IMR-90 (cell line): Measurements from ENCODE around the gene CXCR2. TPM values are rescaled to one million over a fixed set of nuclear protein-coding genes. Genes with fewer than 3 reads are reported as not detected.
A peak's percentile ranks its signal among the peaks of the same experiment; 100 is the strongest.

ENCODE experiments used
- ATAC-seq: fragments of 200-7000 bp; cut with Tn5 transposase; 2 replicates; pipeline ENCODE4 v1.9.1; 2020; ENCODE audit warnings: low read depth, mild to moderate bottlenecking, moderate library complexity
- Bru-seq: library from RNA; stranded (reverse); fragments of 400-500 nt; gene quantifications from one replicate; lab custom pipeline; 2021; lab: Mats Ljungman, UMichigan
- BruChase-seq, 2 experiments: library from RNA; stranded (reverse); fragments of 400-500 nt; gene quantifications; one replicate each; lab custom pipeline; 2021; lab: Mats Ljungman, UMichigan
- BruUV-seq: library from RNA; stranded (reverse); fragments of 400-500 nt; replicated peaks from 2 replicates; lab custom pipeline; 2021; lab: Mats Ljungman, UMichigan
- CTCF ChIA-PET: fragments of 300-600 bp; formaldehyde crosslinking; extraction: SDS; loops from one replicate; lab custom pipeline; 2021; ENCODE audit warnings: antibody characterized with exemption; lab: Yijun Ruan, JAX
- POLR2A ChIA-PET: fragments of 300-600 bp; sonication (Branson Sonifier 250); formaldehyde crosslinking; loops from one replicate; lab custom pipeline; 2022; ENCODE audit warnings: antibody characterized with exemption; ENCODE audit not compliant: unreplicated experiment; lab: Charles Lee
- DNase-seq: peaks from one replicate; pipeline ENCODE4 v3.0.0; 2013
- H2AFZ ChIP-seq: replicated peaks from 2 replicates; pipeline ENCODE3; 2013; ENCODE audit warnings: low read length, mild to moderate bottlenecking; ENCODE audit not compliant: poor library complexity
- H2AK5ac ChIP-seq: 2 replicates; pipeline ENCODE4 v1.6.1; 2013; ENCODE audit warnings: low read depth, low read length, inconsistent platforms
- H2AK9ac ChIP-seq: replicated peaks from 2 replicates; pipeline ENCODE3; 2013; ENCODE audit warnings: mild to moderate bottlenecking, low read depth, low read length, moderate library complexity; ENCODE audit not compliant: poor library complexity
- H2BK120ac ChIP-seq: 2 replicates; pipeline ENCODE4 v1.6.1; 2013; ENCODE audit warnings: low read depth, low read length, inconsistent platforms
- H2BK15ac ChIP-seq: 3 replicates; pipeline ENCODE4 v1.6.1; 2013; ENCODE audit warnings: low read depth, low read length, inconsistent platforms
- H2BK20ac ChIP-seq: 2 replicates; pipeline ENCODE4 v1.6.1; 2013; ENCODE audit warnings: low read depth, mild to moderate bottlenecking, inconsistent platforms, low read length, moderate library complexity
- H2BK5ac ChIP-seq: 2 replicates; pipeline ENCODE4 v1.6.1; 2013; ENCODE audit warnings: mild to moderate bottlenecking, low read depth, low read length, inconsistent platforms; ENCODE audit not compliant: poor library complexity, severe bottlenecking
- H3K14ac ChIP-seq: replicated peaks from 2 replicates; pipeline ENCODE4 v1.6.1; 2013; ENCODE audit warnings: low read depth, low read length, inconsistent platforms
- H3K18ac ChIP-seq: 2 replicates; pipeline ENCODE4 v1.6.1; 2013; ENCODE audit warnings: low read depth, low read length, control low read depth
- H3K23ac ChIP-seq: 2 replicates; pipeline ENCODE4 v1.6.1; 2013; ENCODE audit warnings: low read depth, low read length, inconsistent platforms
- H3K27ac ChIP-seq: 2 replicates; pipeline ENCODE4 v1.5.1; 2013; ENCODE audit warnings: mild to moderate bottlenecking, control low read depth, low read length; ENCODE audit not compliant: insufficient read depth
- H3K27me3 ChIP-seq: 2 replicates; pipeline ENCODE4 v1.6.1; 2013; ENCODE audit warnings: low read length; ENCODE audit not compliant: control insufficient read depth, insufficient read depth
- H3K36me3 ChIP-seq: 2 replicates; pipeline ENCODE4 v1.6.1; 2013; ENCODE audit warnings: low read length, mixed read lengths; ENCODE audit not compliant: control insufficient read depth, insufficient read depth
- H3K4ac ChIP-seq: 2 replicates; pipeline ENCODE4 v1.6.1; 2013; ENCODE audit warnings: low read depth, low read length, inconsistent platforms
- H3K4me1 ChIP-seq: 2 replicates; pipeline ENCODE4 v1.6.1; 2013; ENCODE audit warnings: low read length, mixed read lengths; ENCODE audit not compliant: control insufficient read depth, insufficient read depth
- H3K4me2 ChIP-seq: 2 replicates; pipeline ENCODE4 v1.6.1; 2013; ENCODE audit warnings: low read depth, mild to moderate bottlenecking, control low read depth, low read length, moderate library complexity
- H3K4me3 ChIP-seq: 2 replicates; pipeline ENCODE4 v1.5.1; 2013; ENCODE audit warnings: low read depth, mild to moderate bottlenecking, control low read depth, low read length, moderate library complexity; ENCODE audit not compliant: insufficient read depth
- H3K56ac ChIP-seq: 2 replicates; pipeline ENCODE4 v1.6.1; 2013; ENCODE audit warnings: low read length, inconsistent platforms; ENCODE audit not compliant: insufficient read depth; ENCODE audit errors: extremely low read depth
- H3K79me1 ChIP-seq, 2 experiments: 2 replicates each; pipeline ENCODE4 v1.6.1; 2013; ENCODE audit warnings: low read length in 2 of 2, inconsistent platforms in 1 of 2, low read depth in 1 of 2
- H3K9ac ChIP-seq: 2 replicates; pipeline ENCODE4 v1.6.1; 2013; ENCODE audit warnings: low read depth, low read length, control low read depth
- H3K9me1 ChIP-seq: 2 replicates; pipeline ENCODE4 v1.6.1; 2013; ENCODE audit warnings: low read length, inconsistent platforms; ENCODE audit not compliant: insufficient read depth
- H3K9me3 ChIP-seq: 2 replicates; pipeline ENCODE4 v1.6.1; 2013; ENCODE audit warnings: low read length; ENCODE audit not compliant: control insufficient read depth, insufficient read depth
- H4K20me1 ChIP-seq: 2 replicates; pipeline ENCODE4 v1.6.1; 2013; ENCODE audit warnings: low read length, inconsistent platforms; ENCODE audit not compliant: insufficient read depth
- H4K5ac ChIP-seq: 2 replicates; pipeline ENCODE4 v1.6.1; 2013; ENCODE audit warnings: mild to moderate bottlenecking, low read depth, low read length, control low read depth
- H4K8ac ChIP-seq, 2 experiments: 2 replicates each; pipeline ENCODE4 v1.6.1; 2013; ENCODE audit warnings: low read depth in 2 of 2, low read length in 2 of 2, control low read depth in 1 of 2, inconsistent platforms in 1 of 2
- H4K91ac ChIP-seq: 2 replicates; pipeline ENCODE4 v1.6.1; 2013; ENCODE audit warnings: low read depth, low read length, inconsistent platforms; ENCODE audit not compliant: insufficient read depth
- BHLHE40 ChIP-seq: fragments of 150-350 bp; IDR thresholded peaks from 2 replicates; pipeline ENCODE4 v1.6.1; 2016; ENCODE audit warnings: mild to moderate bottlenecking, low read depth, low read length
- CHD1 ChIP-seq: IDR thresholded peaks from 2 replicates; pipeline ENCODE4 v1.6.1; 2012; ENCODE audit warnings: low read depth, low read length, improper control_type of control experiment
- FOS ChIP-seq: fragments of 150-350 bp; IDR thresholded peaks from 2 replicates; pipeline ENCODE4 v1.6.1; 2016; ENCODE audit warnings: low read depth, low read length
- MAFK ChIP-seq: IDR thresholded peaks from 2 replicates; pipeline ENCODE4 v1.6.1; 2012; ENCODE audit warnings: low read depth, low read length, improper control_type of control experiment
- MAZ ChIP-seq: IDR thresholded peaks from 2 replicates; pipeline ENCODE4 v1.6.1; 2012; ENCODE audit warnings: low read depth, mild to moderate bottlenecking, low read length, improper control_type of control experiment, moderate library complexity, borderline replicate concordance
- MXI1 ChIP-seq: IDR thresholded peaks from 2 replicates; pipeline ENCODE4 v1.6.1; 2012; ENCODE audit warnings: low read depth, mild to moderate bottlenecking, low read length, moderate library complexity, borderline replicate concordance
- NFE2L2 ChIP-seq: fragments of 150-350 bp; IDR thresholded peaks from 2 replicates; pipeline ENCODE4 v1.6.1; 2016; ENCODE audit warnings: low read depth, mild to moderate bottlenecking, low read length
- POLR2A ChIP-seq: IDR thresholded peaks from 2 replicates; pipeline ENCODE4 v1.6.1; 2012; ENCODE audit warnings: mild to moderate bottlenecking, low read depth, low read length
- RCOR1 ChIP-seq: IDR thresholded peaks from 2 replicates; pipeline ENCODE4 v1.6.1; 2012; ENCODE audit warnings: mild to moderate bottlenecking, low read length, improper control_type of control experiment; ENCODE audit not compliant: insufficient replicate concordance
- RFX5 ChIP-seq: IDR thresholded peaks from 2 replicates; pipeline ENCODE4 v1.8.0; 2012; ENCODE audit warnings: low read depth, mild to moderate bottlenecking, low read length, moderate library complexity
- WGBS, 2 experiments: methylation state at CpG; one replicate each; pipeline versions ENCODE4 v1.1.5 to v1.1.7; 2013; ENCODE audit warnings: missing lambda C conversion rate in 2 of 2; ENCODE audit not compliant: insufficient read length in 1 of 2; ENCODE audit errors: extremely low coverage in 2 of 2; 5-methylcytosine and 5-hydroxymethylcytosine counted together
- dilution Hi-C: fragments of 300-500 bp; cut with HindIII; formaldehyde crosslinking; loops from one replicate; pipeline ENCODE4 v1.14.3; 2018; ENCODE audit warnings: low sequenced_read_pairs; ENCODE audit not compliant: unreplicated experiment
- in situ Hi-C: fragments of 300-500 bp; cut with MboI; formaldehyde crosslinking; loops from 3 replicates; pipeline ENCODE4 v1.14.3; 2019; ENCODE audit warnings: low sequenced_read_pairs, inconsistent platforms, mixed read lengths
- intact Hi-C: fragments of 100-400 bp; cut with micrococcal nuclease; formaldehyde crosslinking; loops from 2 replicates; pipeline ENCODE4 v1.10.0; 2022
- long read RNA-seq: library from polyadenylated mRNA; unstranded; transcript quantifications from one replicate; pipeline ENCODE4 v2.0.0, GENCODE V29; 2021; ENCODE audit not compliant: unreplicated experiment
- polyA plus RNA-seq, 3 experiments: library from polyadenylated mRNA; depleted of rRNA; stranded (reverse); fragments of >200 nt; gene quantifications; 2 replicates each; pipeline ENCODE4 v1.2.3, GENCODE V29; 2012; ENCODE audit warnings: low replicate concordance in 1 of 3
- total RNA-seq: library from RNA; depleted of rRNA; stranded (reverse); fragments of >200 nt; gene quantifications from 2 replicates; pipeline ENCODE4 v1.2.3, GENCODE V29; 2012; rRNA removed
- TF ChIP-seq, protein P1 (sequence below): fragments of 150-350 bp; IDR thresholded peaks from 2 replicates; pipeline ENCODE4 v1.6.1; 2016; ENCODE audit warnings: low read depth, mild to moderate bottlenecking, low read length, moderate library complexity, borderline replicate concordance
- TF ChIP-seq, protein P2 (sequence below): fragments of 150-350 bp; IDR thresholded peaks from 2 replicates; pipeline ENCODE4 v1.6.1; 2017; ENCODE audit warnings: mild to moderate bottlenecking, antibody characterized with exemption, low read length, low read depth
- TF ChIP-seq, protein P3 (sequence below): conservative IDR thresholded peaks from 2 replicates; pipeline ENCODE4 v1.5.1; 2012; ENCODE audit warnings: mild to moderate bottlenecking, low read depth, low read length, improper control_type of control experiment

The CXCR2 gene
- total RNA-seq (not detected in 2 replicates), polyA plus RNA-seq (2012; rRNA removed) (not detected in 2 replicates), Bru-seq, nascent RNA (not detected), BruChase-seq, experiment 1, labeled RNA remaining after a 6-hour chase (not detected), BruChase-seq, experiment 2, labeled RNA remaining after a 2-hour chase (not detected)
- not detected in 2 replicates for polyA plus RNA-seq (2012; cell fraction: cytosol; rRNA removed)
- polyA plus RNA-seq (2012; cell fraction: nucleus; rRNA removed; ENCODE audit: low replicate concordance): not detected in 2 replicates
- long read RNA-seq: 0 reads

GRCh38 chr2:218125626-218126080 lies at the start of gene CXCR2:
Gene CXCR2 (plus strand): TSS chr2:218126028. CDS start chr2:218134802, 8,774 bp downstream.
- no peak for DNase-seq
- no peak for TF ChIP-seq RCOR1
- TF ChIP-seq MAZ: no peak
- TF ChIP-seq RFX5: no peak
- no peak for TF ChIP-seq BHLHE40
- TF ChIP-seq FOS: no peak
- TF ChIP-seq, protein P1, sequence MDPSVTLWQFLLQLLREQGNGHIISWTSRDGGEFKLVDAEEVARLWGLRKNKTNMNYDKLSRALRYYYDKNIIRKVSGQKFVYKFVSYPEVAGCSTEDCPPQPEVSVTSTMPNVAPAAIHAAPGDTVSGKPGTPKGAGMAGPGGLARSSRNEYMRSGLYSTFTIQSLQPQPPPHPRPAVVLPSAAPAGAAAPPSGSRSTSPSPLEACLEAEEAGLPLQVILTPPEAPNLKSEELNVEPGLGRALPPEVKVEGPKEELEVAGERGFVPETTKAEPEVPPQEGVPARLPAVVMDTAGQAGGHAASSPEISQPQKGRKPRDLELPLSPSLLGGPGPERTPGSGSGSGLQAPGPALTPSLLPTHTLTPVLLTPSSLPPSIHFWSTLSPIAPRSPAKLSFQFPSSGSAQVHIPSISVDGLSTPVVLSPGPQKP: no peak
- TF ChIP-seq, protein P2, sequence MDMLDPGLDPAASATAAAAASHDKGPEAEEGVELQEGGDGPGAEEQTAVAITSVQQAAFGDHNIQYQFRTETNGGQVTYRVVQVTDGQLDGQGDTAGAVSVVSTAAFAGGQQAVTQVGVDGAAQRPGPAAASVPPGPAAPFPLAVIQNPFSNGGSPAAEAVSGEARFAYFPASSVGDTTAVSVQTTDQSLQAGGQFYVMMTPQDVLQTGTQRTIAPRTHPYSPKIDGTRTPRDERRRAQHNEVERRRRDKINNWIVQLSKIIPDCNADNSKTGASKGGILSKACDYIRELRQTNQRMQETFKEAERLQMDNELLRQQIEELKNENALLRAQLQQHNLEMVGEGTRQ: no peak
- TF ChIP-seq, protein P3, sequence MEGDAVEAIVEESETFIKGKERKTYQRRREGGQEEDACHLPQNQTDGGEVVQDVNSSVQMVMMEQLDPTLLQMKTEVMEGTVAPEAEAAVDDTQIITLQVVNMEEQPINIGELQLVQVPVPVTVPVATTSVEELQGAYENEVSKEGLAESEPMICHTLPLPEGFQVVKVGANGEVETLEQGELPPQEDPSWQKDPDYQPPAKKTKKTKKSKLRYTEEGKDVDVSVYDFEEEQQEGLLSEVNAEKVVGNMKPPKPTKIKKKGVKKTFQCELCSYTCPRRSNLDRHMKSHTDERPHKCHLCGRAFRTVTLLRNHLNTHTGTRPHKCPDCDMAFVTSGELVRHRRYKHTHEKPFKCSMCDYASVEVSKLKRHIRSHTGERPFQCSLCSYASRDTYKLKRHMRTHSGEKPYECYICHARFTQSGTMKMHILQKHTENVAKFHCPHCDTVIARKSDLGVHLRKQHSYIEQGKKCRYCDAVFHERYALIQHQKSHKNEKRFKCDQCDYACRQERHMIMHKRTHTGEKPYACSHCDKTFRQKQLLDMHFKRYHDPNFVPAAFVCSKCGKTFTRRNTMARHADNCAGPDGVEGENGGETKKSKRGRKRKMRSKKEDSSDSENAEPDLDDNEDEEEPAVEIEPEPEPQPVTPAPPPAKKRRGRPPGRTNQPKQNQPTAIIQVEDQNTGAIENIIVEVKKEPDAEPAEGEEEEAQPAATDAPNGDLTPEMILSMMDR: no peak
- no peak for TF ChIP-seq MAFK
- no peak for TF ChIP-seq NFE2L2
- TF ChIP-seq POLR2A: no peak
- TF ChIP-seq MXI1: no peak
- no peak for TF ChIP-seq CHD1
- in situ Hi-C loops (no loop called here), dilution Hi-C loops (no loop called here), intact Hi-C loops (no loop called here)
- H4K8ac ChIP-seq: no peak within 1 kb of the TSS
- BruUV-seq: no TSS peak
- no peak within 1 kb of the TSS for H4K5ac ChIP-seq
- CTCF ChIA-PET: no interaction called here
- no peaks in the 10 kb centered on the region for H3K4me1 ChIP-seq
- H2AK9ac ChIP-seq: no peak within 1 kb of the TSS
- ATAC-seq: peak; percentile 44
- no peaks in the 10 kb centered on the region for H4K20me1 ChIP-seq
- 81% methylated on average over 4 of the region's 8 CpGs; no CpG with 5 or more reads in 1 of the 2 experiments for WGBS, 2 experiments
- no peak within 1 kb of the TSS for H3K18ac ChIP-seq
- H2BK20ac ChIP-seq: no peak within 1 kb of the TSS
- H3K4ac ChIP-seq: no peak within 1 kb of the TSS
- H3K23ac ChIP-seq: no peak within 1 kb of the TSS
- H3K79me1 ChIP-seq: no peaks in the 10 kb centered on the region
- no peaks in the 10 kb centered on the region for H3K36me3 ChIP-seq
- no peak within 1 kb of the TSS for H3K4me3 ChIP-seq
- H3K56ac ChIP-seq: no peak within 1 kb of the TSS
- no peak within 1 kb of the TSS for H2BK5ac ChIP-seq
- H3K9me1 ChIP-seq: no peaks in the 10 kb centered on the region
- H2AK5ac ChIP-seq: no peak within 1 kb of the TSS
- no peak within 1 kb of the TSS for H4K91ac ChIP-seq
- POLR2A ChIA-PET: no interaction called here
- no peak within 1 kb of the TSS for H2AFZ ChIP-seq
- peaks cover 5% of the 10 kb centered on the region for H3K9me3 ChIP-seq
- no peak within 1 kb of the TSS for H2BK15ac ChIP-seq
- no peak within 1 kb of the TSS for H3K4me2 ChIP-seq
- no peak within 1 kb of the TSS for H3K9ac ChIP-seq
- no peak within 1 kb of the TSS for H3K14ac ChIP-seq
- H2BK120ac ChIP-seq: no peak within 1 kb of the TSS
- H3K27ac ChIP-seq: no peak within 1 kb of the TSS
- peaks cover 54% of the 10 kb centered on the region for H3K27me3 ChIP-seq
